Measurements from ENCODE around the gene HBP1. TPM values are rescaled to one million over a fixed set of nuclear protein-coding genes. Genes with fewer than 3 reads are reported as not detected.

The HBP1 gene
- total and polyA plus RNA-seq, 2 of the 8 experiments (the other 6 are each of a cell fraction or from before 2014, with no cell fraction given) = 28.9 to 29.2 TPM

DNA sequence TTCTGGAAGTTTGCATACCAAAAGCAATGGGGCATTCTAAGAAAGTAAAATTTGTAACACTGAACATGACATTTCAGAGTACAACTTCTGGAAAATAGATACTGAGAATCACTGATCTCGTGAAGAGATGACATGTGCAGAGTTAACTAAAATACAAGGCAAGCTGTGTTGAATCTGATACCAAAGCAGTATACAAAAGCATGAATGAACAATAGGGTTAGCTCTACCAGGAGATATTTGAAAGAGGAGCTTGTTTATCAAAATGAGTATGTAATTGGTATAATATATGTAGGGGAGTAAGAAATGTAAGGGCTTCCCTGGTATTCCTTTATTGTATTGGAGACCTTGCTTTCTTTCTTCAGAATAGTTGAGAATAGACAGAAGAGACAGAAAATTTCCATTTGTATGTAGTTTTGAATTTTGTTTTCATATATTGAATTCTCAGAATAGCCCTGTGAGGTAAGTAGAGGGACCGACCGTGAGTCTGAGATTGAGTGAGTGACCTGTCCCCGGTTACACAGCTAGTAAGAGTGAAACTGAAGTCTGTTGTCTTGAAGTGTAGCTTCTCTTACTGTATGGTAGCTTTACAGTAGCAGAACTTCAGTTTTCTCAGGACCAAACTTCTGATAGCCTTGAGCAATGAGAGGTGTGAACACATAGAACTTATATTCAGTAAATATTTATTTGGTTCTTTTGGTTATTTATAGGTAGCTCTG lies 5.0 kb downstream of the HBP1 start:
- no peaks in the 10 kb centered on the region for H3K23me2 ChIP-seq (ENCODE audit: low read depth, low read length)
- no peaks in the 10 kb centered on the region; a peak in 1 of 8 replicates for H3K36me3 ChIP-seq (ENCODE audit: control insufficient read depth in 2 of 4, insufficient read depth in 4 of 4, low read length in 3 of 4)
- no peak overlapping the region for H2BK20ac ChIP-seq (ENCODE audit: low read length)
- no peak overlapping the region for H2AK5ac ChIP-seq (ENCODE audit: low read depth, low read length)
- H3K9me3 ChIP-seq (ENCODE audit: insufficient read depth in 2 of 2, low read depth in 1 of 2, low read length in 1 of 2) = no peaks in the 10 kb centered on the region
- H3K4me3 ChIP-seq (ENCODE audit: extremely low read depth in 1 of 4, insufficient read depth in 2 of 4, low read depth in 3 of 4, low read length in 4 of 4) = peak overlapping the region in 1 of 4 experiments; percentile 2; a peak in 1 of 8 replicates
- no peak overlapping the region for H2BK15ac ChIP-seq (ENCODE audit: low read length)
- no peaks in the 10 kb centered on the region for H3K27me3 ChIP-seq (replicated peaks in 1 of 4; ENCODE audit: control insufficient read depth in 3 of 4, extremely low read depth in 1 of 4, insufficient read depth in 3 of 4, low read length in 3 of 4)
- WGBS, 2 experiments (ENCODE audit: extremely low coverage in 1 of 2, insufficient coverage in 1 of 2, insufficient read length in 1 of 2, insufficient replicate concordance in 2 of 2, low coverage in 1 of 2, low lambda C conversion rate in 2 of 2, missing lambda C conversion rate in 1 of 2) = 64% methylated on average over 4 of the region's 4 CpGs; no CpG with 5 or more reads in 1 of the 2 experiments
- H3K9ac ChIP-seq (replicated peaks in 1 of 4; ENCODE audit: extremely low read depth in 1 of 4, low read depth in 3 of 4, low read length in 3 of 4) = no peak overlapping the region
- H4K8ac ChIP-seq (ENCODE audit: extremely low read depth, insufficient read depth, low read length) = no peak overlapping the region
- H2AFZ ChIP-seq (ENCODE audit: low read length) = no peak overlapping the region
- H3K79me2 ChIP-seq (ENCODE audit: control insufficient read depth in 1 of 2, insufficient read depth in 2 of 2, low read length in 2 of 2) = peaks cover 6 to 83% of the 10 kb centered on the region in 2 experiments
- no peak overlapping the region for H3K14ac ChIP-seq (ENCODE audit: insufficient read length)
- peak overlapping the region in 1 of 2 experiments; percentile 31; a peak in 1 of 4 replicates for H3K4me2 ChIP-seq (ENCODE audit: insufficient read depth in 1 of 2, low read depth in 2 of 2, low read length in 2 of 2)
- no peak overlapping the region for H2BK120ac ChIP-seq (replicated peaks; ENCODE audit: low read depth, low read length)
- H4K20me1 ChIP-seq (replicated peaks in 1 of 2; ENCODE audit: control insufficient read depth in 1 of 2, insufficient read depth in 2 of 2, low read length in 2 of 2) = no peaks in the 10 kb centered on the region
- peak overlapping the region; percentile 77 for H4K5ac ChIP-seq (ENCODE audit: insufficient read length, low read depth, low read length)
- H3K79me1 ChIP-seq (ENCODE audit: low read depth, low read length) = no peaks in the 10 kb centered on the region
- H4K91ac ChIP-seq (replicated peaks; ENCODE audit: insufficient read length, low read length) = no peak overlapping the region
- ChIA-PET POLR2A (ENCODE audit: partially characterized antibody) (interaction anchor here (0.7 kb wide), 1 partner anchor 9 kb away, joined by 3 read pairs; no protein-coding TSS in a partner anchor), CTCF (ENCODE audit: partially characterized antibody) (interaction anchor here (0.9 to 1.4 kb wide), 5 partner anchors 26 to 234 kb away, joined by 3 to 4 read pairs (median 3); no protein-coding TSS in a partner anchor)
- H2BK5ac ChIP-seq (ENCODE audit: low read depth, low read length) = no peak overlapping the region
- no peak overlapping the region for H2BK12ac ChIP-seq (ENCODE audit: low read depth, low read length)
- H3K27ac ChIP-seq (ENCODE audit: low read depth, low read length) = no peak overlapping the region; the same call in 1 of the 2 replicates
- FAIRE-seq (no peak), DNase-seq (ENCODE audit: low read depth in 1 of 2, low spot score in 2 of 2) (no peak)
- peaks cover 0 to 8% (median 5%) of the 10 kb centered on the region in 4 experiments; a peak in 3 of 7 replicates for H3K4me1 ChIP-seq (replicated peaks in 1 of 4; ENCODE audit: control insufficient read depth in 3 of 4, insufficient read depth in 4 of 4, low read length in 3 of 4)
- no peak overlapping the region for H3K56ac ChIP-seq (replicated peaks; ENCODE audit: insufficient read length, low read depth, low read length)
- TF ChIP-seq NRF1 (IDR thresholded peaks at IDR 0.05; ENCODE audit: low read depth, low read length) = no peak
- no peak overlapping the region for H3K23ac ChIP-seq (ENCODE audit: insufficient read length)
- no peak overlapping the region for H3K18ac ChIP-seq (ENCODE audit: extremely low read depth, low read length)
- no peak overlapping the region for H3K4ac ChIP-seq (replicated peaks; ENCODE audit: insufficient read length, low read depth, low read length)

All from H1 (cell line).